Adrenal gland (tissue), 5 donors: ENCODE data around the gene CRABP1.

Source experiments
- POLR2A ChIP-seq, 2 donors: fragments of 450-650 bp; IDR thresholded peaks; one replicate each; pipeline ENCODE4 v1.6.1; 2017; ENCODE audit warnings: antibody characterized with exemption in 2 of 2, mild to moderate bottlenecking in 2 of 2, moderate library complexity in 1 of 2
- TF ChIP-seq, protein P1 (sequence below), 6 experiments: fragments of 450-650 bp in 4 of 6; fragments of 200-600 bp in 2 of 6; sonication (generic) in 1 of 6; IDR thresholded peaks; 1 replicate in 5 of 6; 2 replicates in 1 of 6; pipeline versions ENCODE4 v1.5.1 to v1.8.0; 2016 to 2021; ENCODE audit warnings: antibody characterized with exemption in 6 of 6, mild to moderate bottlenecking in 2 of 6, moderate library complexity in 1 of 6
- donor health status: DM: no; HTN: no; CAD: no.

GRCh38 chr15:78384651-78385050 is 44.5 kb downstream of the CRABP1 start:
- TF ChIP-seq, protein P1, sequence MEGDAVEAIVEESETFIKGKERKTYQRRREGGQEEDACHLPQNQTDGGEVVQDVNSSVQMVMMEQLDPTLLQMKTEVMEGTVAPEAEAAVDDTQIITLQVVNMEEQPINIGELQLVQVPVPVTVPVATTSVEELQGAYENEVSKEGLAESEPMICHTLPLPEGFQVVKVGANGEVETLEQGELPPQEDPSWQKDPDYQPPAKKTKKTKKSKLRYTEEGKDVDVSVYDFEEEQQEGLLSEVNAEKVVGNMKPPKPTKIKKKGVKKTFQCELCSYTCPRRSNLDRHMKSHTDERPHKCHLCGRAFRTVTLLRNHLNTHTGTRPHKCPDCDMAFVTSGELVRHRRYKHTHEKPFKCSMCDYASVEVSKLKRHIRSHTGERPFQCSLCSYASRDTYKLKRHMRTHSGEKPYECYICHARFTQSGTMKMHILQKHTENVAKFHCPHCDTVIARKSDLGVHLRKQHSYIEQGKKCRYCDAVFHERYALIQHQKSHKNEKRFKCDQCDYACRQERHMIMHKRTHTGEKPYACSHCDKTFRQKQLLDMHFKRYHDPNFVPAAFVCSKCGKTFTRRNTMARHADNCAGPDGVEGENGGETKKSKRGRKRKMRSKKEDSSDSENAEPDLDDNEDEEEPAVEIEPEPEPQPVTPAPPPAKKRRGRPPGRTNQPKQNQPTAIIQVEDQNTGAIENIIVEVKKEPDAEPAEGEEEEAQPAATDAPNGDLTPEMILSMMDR (IDR thresholded peaks at IDR 0.05) = no peak
- no peak for TF ChIP-seq POLR2A (IDR thresholded peaks at IDR 0.05)
